HCT116 (cell line): Measurements from ENCODE around the gene ATP5F1E.

Source experiments
- CTCF ChIP-seq, 3 experiments: fragments of 200-600 bp in 1 of 3; sonication (generic) in 1 of 3; IDR thresholded peaks in 2 of 3; conservative IDR thresholded peaks in 1 of 3; 2 replicates each; pipeline ENCODE4 v1.5.1; 2012 to 2017; ENCODE audit warnings: low read depth in 2 of 3, low read length in 2 of 3, antibody characterized with exemption in 1 of 3, borderline replicate concordance in 1 of 3, control low read depth in 1 of 3, mild to moderate bottlenecking in 1 of 3, mixed read lengths in 1 of 3, mixed run types in 1 of 3, moderate library complexity in 1 of 3; ENCODE audit not compliant: insufficient read depth in 1 of 3
- POLR2AphosphoS5 ChIP-seq: IDR thresholded peaks from 2 replicates; pipeline ENCODE4 v1.6.1; 2011; ENCODE audit warnings: mild to moderate bottlenecking, low read depth, low read length, moderate library complexity
- REST ChIP-seq: IDR thresholded peaks from 2 replicates; pipeline ENCODE4 v1.6.1; 2012; ENCODE audit warnings: low read depth

DNA sequence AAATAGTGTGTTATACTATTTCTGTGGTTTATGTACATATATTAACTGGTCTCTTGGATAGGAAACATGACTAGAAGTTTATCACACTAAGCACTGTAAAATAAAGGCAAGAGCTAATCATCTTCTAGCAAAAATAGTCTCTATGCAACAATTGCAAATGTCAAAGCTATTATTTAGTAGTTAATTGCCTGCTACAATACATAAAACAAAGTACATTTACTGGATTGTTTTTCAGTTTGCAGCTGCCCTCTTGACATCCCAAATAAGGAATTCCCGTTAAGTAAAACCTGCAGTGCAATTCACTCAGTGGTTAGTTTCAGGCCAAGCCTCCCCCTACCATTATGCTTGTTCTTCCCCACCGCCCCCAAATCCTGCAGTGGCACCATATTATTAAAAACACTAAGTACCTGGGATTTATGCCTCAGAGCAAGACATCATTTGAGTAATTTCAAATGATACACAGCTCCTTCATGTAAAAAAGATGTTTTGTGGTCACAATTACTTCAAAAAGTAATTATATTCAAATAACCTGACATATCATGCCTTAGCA, 1.6 kb upstream of the ATP5F1E start:
- TF ChIP-seq CTCF (IDR thresholded peaks at IDR 0.05 in 2 of 3, conservative IDR thresholded peaks at IDR 0.05 in 1 of 3; ENCODE audit: borderline replicate concordance in 1 of 3, insufficient read depth in 1 of 3, low read depth in 2 of 3, low read length in 2 of 3), result no peak
- TF ChIP-seq POLR2AphosphoS5, result no peak
- no peak for TF ChIP-seq REST
